H1 (cell line): Measurements from ENCODE around the gene LYPD6.

Source experiments
- CBX5 ChIP-seq: fragments of 300-800, 300-1000 bp; sonication (generic); IDR thresholded peaks from 2 replicates; pipeline ENCODE4 v1.7.1; 2016; ENCODE audit warnings: antibody characterized with exemption, low read length, low read depth
- CBX8 ChIP-seq: fragments of 300-800, 300-1000 bp; sonication (generic); IDR thresholded peaks from 2 replicates; pipeline ENCODE4 v1.7.1; 2016; ENCODE audit warnings: low read depth, low read length, borderline replicate concordance
- CHD2 ChIP-seq: IDR thresholded peaks from 2 replicates; pipeline ENCODE4 v1.6.1; 2012; ENCODE audit warnings: low read length, improper control_type of control experiment
- CTCF ChIP-seq, 3 experiments: IDR thresholded peaks; 1 replicate in 2 of 3; 2 replicates in 1 of 3; pipeline versions ENCODE4 v1.5.1 to v1.6.1; 2011; ENCODE audit warnings: low read length in 3 of 3, mild to moderate bottlenecking in 3 of 3, inconsistent platforms in 2 of 3, low read depth in 1 of 3, moderate library complexity in 1 of 3; ENCODE audit not compliant: insufficient read depth in 1 of 3; ENCODE audit errors: control extremely low read depth in 1 of 3
- EP300 ChIP-seq, 2 experiments: IDR thresholded peaks; 1 replicate in 1 of 2; 2 replicates in 1 of 2; pipeline ENCODE4 v1.6.1; 2011 to 2012; ENCODE audit warnings: low read depth in 2 of 2, low read length in 2 of 2, mild to moderate bottlenecking in 2 of 2, borderline replicate concordance in 1 of 2, inconsistent platforms in 1 of 2, moderate library complexity in 1 of 2
- HDAC6 ChIP-seq: IDR thresholded peaks from one replicate; pipeline ENCODE4 v1.7.1; 2012; ENCODE audit warnings: low read depth, mild to moderate bottlenecking, inconsistent platforms, low read length, moderate library complexity
- JUND ChIP-seq: IDR thresholded peaks from 2 replicates; pipeline ENCODE4 v1.6.1; 2011; ENCODE audit warnings: mild to moderate bottlenecking, improper control_type of control experiment, low read length
- KDM1A ChIP-seq: fragments of 200-600, 300-600 bp; sonication (generic); IDR thresholded peaks from 2 replicates; pipeline ENCODE4 v1.7.1; 2016; ENCODE audit warnings: mild to moderate bottlenecking, low read length, borderline replicate concordance
- MAFK ChIP-seq: IDR thresholded peaks from 2 replicates; pipeline ENCODE4 v1.6.1; 2012; ENCODE audit warnings: low read depth, mild to moderate bottlenecking, improper control_type of control experiment, low read length
- POLR2AphosphoS5 ChIP-seq: IDR thresholded peaks from 2 replicates; pipeline ENCODE4 v1.6.1; 2011; ENCODE audit warnings: low read depth, low read length
- RAD21 ChIP-seq, 2 experiments: IDR thresholded peaks in 1 of 2; conservative IDR thresholded peaks in 1 of 2; 2 replicates each; pipeline ENCODE4 v1.6.1; 2011; ENCODE audit warnings: low read depth in 2 of 2, low read length in 2 of 2, improper control_type of control experiment in 1 of 2, inconsistent platforms in 1 of 2, mild to moderate bottlenecking in 1 of 2, moderate library complexity in 1 of 2
- RNF2 ChIP-seq: fragments of 200-900, 300-1000 bp; sonication (generic); IDR thresholded peaks from 2 replicates; pipeline ENCODE4 v1.7.1; 2016; ENCODE audit warnings: borderline replicate concordance, low read depth, mild to moderate bottlenecking, antibody characterized with exemption, low read length; ENCODE audit not compliant: poor library complexity, severe bottlenecking; ENCODE audit errors: missing control alignments
- TAF1 ChIP-seq: IDR thresholded peaks from 2 replicates; pipeline ENCODE4 v1.6.1; 2011; ENCODE audit warnings: mild to moderate bottlenecking, low read depth, low read length

- TF ChIP-seq CTCF (IDR thresholded peaks at IDR 0.05; ENCODE audit: control extremely low read depth in 1 of 3, insufficient read depth in 1 of 3, low read depth in 1 of 3, low read length in 3 of 3) (no peak), TAF1 (no peak), MAFK (no peak), RAD21 (IDR thresholded peaks at IDR 0.05 in 1 of 2, conservative IDR thresholded peaks at IDR 0.05 in 1 of 2; ENCODE audit: low read depth in 2 of 2, low read length in 2 of 2) (no peak), HDAC6 (no peak), POLR2AphosphoS5 (no peak), KDM1A (no peak), CBX8 (no peak), RNF2 (no peak), CBX5 (no peak), EP300 (IDR thresholded peaks at IDR 0.05; ENCODE audit: borderline replicate concordance in 1 of 2, low read depth in 2 of 2, low read length in 2 of 2) (no peak), JUND (no peak), CHD2 (no peak)
These were observed 55.0 kb downstream of the LYPD6 start for GRCh38 chr2:149385350-149385749.
